ENCODE data around the gene CAT.

The CAT gene

GRCh38 chr11:34516247-34517040, 77.7 kb downstream of the CAT start:
- in situ Hi-C loops (cut with MboI; ENCODE audit: low sequenced_read_pairs) = no loop called here

- in situ Hi-C loops (cut with MboI; ENCODE audit: low sequenced_read_pairs) = no loop called here
Measured at GRCh38 chr11:34519595-34520235, 81.0 kb downstream of the CAT start.

DNA sequence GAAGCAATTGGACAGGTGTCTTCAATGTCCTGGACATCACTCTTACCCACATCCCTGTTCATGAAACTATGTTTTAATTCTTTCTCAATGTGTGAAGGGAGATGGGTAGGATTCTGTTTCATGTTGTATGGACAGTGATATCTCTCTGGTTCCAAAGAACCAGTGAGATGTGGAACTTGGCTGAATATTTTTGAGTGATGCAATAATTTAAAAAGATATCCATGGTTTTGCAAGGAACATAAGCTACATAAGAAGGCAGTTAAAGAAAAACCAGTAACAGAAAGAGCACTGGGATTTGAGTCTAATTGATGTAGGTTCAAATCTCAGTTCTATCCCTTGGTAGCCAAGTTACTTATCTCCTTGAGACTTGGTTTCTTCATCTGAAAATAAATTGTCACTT, 82.5 kb downstream of the CAT start:
- in situ Hi-C loops (cut with MboI; ENCODE audit: low sequenced_read_pairs) = no loop called here

Data from HL-60/S4 (cell line).